A549 (cell line): ENCODE data around the gene GRIK2. TPM values are rescaled to one million over a fixed set of nuclear protein-coding genes. Genes with fewer than 3 reads are reported as not detected.

Experiments used
- ATAC-seq, 2 experiments: fragments of 200-7000 bp in 1 of 2; fragments of >200 bp in 1 of 2; cut with Nextera tagmentation in 1 of 2; cut with Tn5 transposase in 1 of 2; 3 replicates each; pipeline versions ENCODE4 v1.8.0 to v1.9.1; 2018 to 2020; ENCODE audit warnings: mild to moderate bottlenecking in 1 of 2, moderate library complexity in 1 of 2
- CTCF ChIA-PET: fragments of 300-600 bp; sonication (Branson Sonifier 250); formaldehyde crosslinking; extraction: SDS; loops from one replicate; lab custom pipeline; 2021; ENCODE audit warnings: antibody characterized with exemption, inconsistent platforms; lab: Yijun Ruan, JAX
- POLR2A ChIA-PET: fragments of 350-600 bp; formaldehyde crosslinking; extraction: SDS; loops from one replicate; lab custom pipeline; 2021; ENCODE audit warnings: antibody characterized with exemption, inconsistent platforms; lab: Yijun Ruan, JAX
- DNase-seq, 2 experiments: peaks; one replicate each; pipeline versions ENCODE4 v3.0.0 to v3.0.0-alpha.2; 2011 to 2016; ENCODE audit warnings: low read depth in 1 of 2, low spot score in 1 of 2
- FAIRE-seq: peaks from 2 replicates; lab custom pipeline; 2011; peaks lifted over from hg19 to GRCh38; lab: Jason Lieb, UNC
- H3K27ac ChIP-seq, 2 experiments: fragments of >200 bp; sonication (Bioruptor Twin); formaldehyde crosslinking; 3 replicates each; pipeline ENCODE4 v1.5.1; 2016 to 2017
- H3K4me1 ChIP-seq: fragments of >200 bp; sonication (Bioruptor Twin); formaldehyde crosslinking; 3 replicates; pipeline ENCODE4 v1.6.1; 2016
- H3K4me2 ChIP-seq: fragments of >200 bp; sonication (Bioruptor Twin); formaldehyde crosslinking; 3 replicates; pipeline ENCODE4 v1.6.1; 2016
- H3K4me3 ChIP-seq: fragments of >200 bp; sonication (Bioruptor Twin); formaldehyde crosslinking; 3 replicates; pipeline ENCODE4 v1.5.1; 2016
- H3K9me3 ChIP-seq: fragments of >200 bp; sonication (Bioruptor Twin); formaldehyde crosslinking; 3 replicates; pipeline ENCODE4 v1.6.1; 2016
- ATOH8 ChIP-seq: fragments of 250-450 bp; sonication (Bioruptor Pico); IDR thresholded peaks from 2 replicates; pipeline ENCODE4 v1.5.0; 2020; ENCODE audit warnings: low read depth, mild to moderate bottlenecking, moderate library complexity
- BHLHE40 ChIP-seq: IDR thresholded peaks from 2 replicates; pipeline ENCODE4 v1.6.1; 2012; ENCODE audit warnings: low read depth, low read length, inconsistent platforms
- CBX2 ChIP-seq: fragments of 200-600 bp; sonication (generic); IDR thresholded peaks from 2 replicates; pipeline ENCODE4 v1.6.1; 2016; ENCODE audit warnings: low read depth, mild to moderate bottlenecking, borderline replicate concordance
- CBX8 ChIP-seq: fragments of 200-600 bp; sonication (generic); IDR thresholded peaks from 2 replicates; pipeline ENCODE4 v1.6.1; 2016
- CEBPB ChIP-seq, 2 experiments: fragments of >200 bp in 1 of 2; sonication (Bioruptor Twin) in 1 of 2; formaldehyde crosslinking in 1 of 2; IDR thresholded peaks; 2 replicates each; pipeline ENCODE4 v1.6.1; 2012 to 2016
- EHF ChIP-seq: fragments of 250-450 bp; sonication (Bioruptor Pico); IDR thresholded peaks from 2 replicates; pipeline ENCODE4 v1.5.0; 2020; ENCODE audit warnings: mild to moderate bottlenecking
- EHMT2 ChIP-seq: fragments of 200-600 bp; sonication (generic); IDR thresholded peaks from 2 replicates; pipeline ENCODE4 v1.6.1; 2016; ENCODE audit warnings: antibody characterized with exemption, low read depth, mild to moderate bottlenecking, moderate library complexity
- ESRRA ChIP-seq: fragments of 150-350 bp; IDR thresholded peaks from 2 replicates; pipeline ENCODE4 v1.6.1; 2014; ENCODE audit warnings: mild to moderate bottlenecking, low read length, borderline replicate concordance
- FOSL2 ChIP-seq, 2 experiments: fragments of 450-650 bp in 1 of 2; fragments of >200 bp in 1 of 2; sonication (Bioruptor Twin) in 1 of 2; formaldehyde crosslinking; IDR thresholded peaks; 2 replicates each; pipeline versions ENCODE4 v1.5.0 to v1.6.1; 2016 to 2020; ENCODE audit warnings: mild to moderate bottlenecking in 1 of 2, moderate library complexity in 1 of 2
- HES2 ChIP-seq: fragments of >200 bp; sonication (Bioruptor Twin); formaldehyde crosslinking; IDR thresholded peaks from 2 replicates; pipeline ENCODE4 v1.6.1; 2016
- HEYL ChIP-seq: fragments of 250-450 bp; sonication (Bioruptor Pico); IDR thresholded peaks from 2 replicates; pipeline ENCODE4 v1.8.0; 2021; ENCODE audit warnings: mild to moderate bottlenecking, moderate library complexity
- HMGXB4 ChIP-seq: fragments of 250-450 bp; sonication (Bioruptor Pico); IDR thresholded peaks from 2 replicates; pipeline ENCODE4 v1.5.0; 2021; ENCODE audit warnings: mild to moderate bottlenecking, moderate library complexity, borderline replicate concordance
- HOXA7 ChIP-seq: fragments of 250-450 bp; sonication (Bioruptor Pico); IDR thresholded peaks from 2 replicates; pipeline ENCODE4 v1.5.0; 2020; ENCODE audit warnings: mild to moderate bottlenecking, moderate library complexity
- MAX ChIP-seq: IDR thresholded peaks from 2 replicates; pipeline ENCODE4 v1.6.1; 2012
- MYC ChIP-seq: IDR thresholded peaks from 2 replicates; pipeline ENCODE4 v1.6.1; 2012; ENCODE audit warnings: mild to moderate bottlenecking, inconsistent platforms, low read length, improper control_type of control experiment, borderline replicate concordance
- POLR2AphosphoS2 ChIP-seq: conservative IDR thresholded peaks from 2 replicates; pipeline ENCODE4 v1.6.1; 2012; ENCODE audit warnings: low read length, improper control_type of control experiment, inconsistent platforms
- RAD21 ChIP-seq, 2 experiments: fragments of >200 bp in 1 of 2; sonication (Bioruptor Twin) in 1 of 2; formaldehyde crosslinking in 1 of 2; IDR thresholded peaks in 1 of 2; conservative IDR thresholded peaks in 1 of 2; 2 replicates in 1 of 2; 3 replicates in 1 of 2; pipeline ENCODE4 v1.6.1; 2012 to 2018; ENCODE audit warnings: inconsistent platforms in 1 of 2
- RARB ChIP-seq: fragments of 250-450 bp; sonication (Bioruptor Pico); IDR thresholded peaks from 2 replicates; pipeline ENCODE4 v1.8.0; 2021; ENCODE audit warnings: mild to moderate bottlenecking, moderate library complexity
- RCOR1 ChIP-seq: fragments of 150-350 bp; IDR thresholded peaks from 2 replicates; pipeline ENCODE4 v1.6.1; 2014; ENCODE audit warnings: antibody characterized with exemption, low read length, low read depth
- RNF2 ChIP-seq: fragments of 200-600 bp; sonication (generic); IDR thresholded peaks from 2 replicates; pipeline ENCODE4 v1.6.1; 2016; ENCODE audit warnings: low read depth, mild to moderate bottlenecking, antibody characterized with exemption, moderate library complexity, borderline replicate concordance
- SMC3 ChIP-seq: fragments of >200 bp; sonication (Bioruptor Twin); formaldehyde crosslinking; IDR thresholded peaks from 3 replicates; pipeline ENCODE4 v1.6.1; 2018; ENCODE audit warnings: inconsistent platforms
- TP53 ChIP-seq: fragments of 250-450 bp; sonication (Bioruptor Pico); IDR thresholded peaks from 2 replicates; pipeline ENCODE4 v1.5.0; 2021; ENCODE audit warnings: mild to moderate bottlenecking, moderate library complexity
- USF2 ChIP-seq: fragments of 450-650 bp; IDR thresholded peaks from 2 replicates; pipeline ENCODE4 v1.6.1; 2014; ENCODE audit warnings: antibody characterized with exemption
- ZC3H11A ChIP-seq: fragments of 450-650 bp; IDR thresholded peaks from 2 replicates; pipeline ENCODE4 v1.6.1; 2014; ENCODE audit warnings: antibody characterized with exemption, mild to moderate bottlenecking
- ZFP36 ChIP-seq: fragments of 450-650 bp; IDR thresholded peaks from 2 replicates; pipeline ENCODE4 v1.6.1; 2014; ENCODE audit warnings: borderline replicate concordance; ENCODE audit not compliant: partially characterized antibody
- WGBS: methylation state at CpG from one replicate; pipeline ENCODE4 v1.1.6; 2017; ENCODE audit errors: missing lambda C conversion rate; 5-methylcytosine and 5-hydroxymethylcytosine counted together
- polyA plus RNA-seq, 4 experiments: library from polyadenylated mRNA; depleted of rRNA in 3 of 4; stranded (reverse); fragments of >200 nt; fragmentation: RNase III in 1 of 4; extraction: RNeasy Plus Mini Kit Qiagen cat#74134 plus additional on column Dnase treatment in 1 of 4; gene quantifications; 2 replicates in 3 of 4; 3 replicates in 1 of 4; pipeline ENCODE4 v1.2.3, GENCODE V29; 2011 to 2017
- TF ChIP-seq, protein P1 (sequence below): fragments of >200 bp; sonication (Bioruptor Twin); formaldehyde crosslinking; IDR thresholded peaks from 3 replicates; pipeline ENCODE4 v1.6.1; 2016

GRIK2 gene
- polyA plus RNA-seq, 2 of the 4 experiments (the other 2 are of a cell fraction) = 0.56 to 0.65 TPM

DNA sequence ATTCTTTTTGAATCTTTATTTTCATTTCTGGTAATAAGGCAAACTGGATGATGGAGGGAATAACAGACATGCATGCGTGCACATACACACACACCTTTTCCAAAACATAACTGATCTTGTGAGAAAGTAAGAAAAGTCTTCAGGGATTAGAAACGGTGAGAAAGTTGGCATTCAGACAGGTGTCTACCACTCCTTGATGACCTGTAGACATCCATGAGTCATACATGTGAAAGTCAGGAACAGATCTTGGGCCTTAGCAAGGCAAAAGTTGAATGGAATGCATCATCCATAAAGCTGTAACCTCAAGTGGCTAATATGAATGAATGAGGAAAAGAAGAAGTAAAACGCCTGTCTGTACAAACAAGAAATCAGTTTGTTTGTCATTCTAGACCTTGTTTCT lies 97.3 kb downstream of the GRIK2 start (continued):
- TF ChIP-seq BHLHE40 (no peak), ESRRA (no peak)

DNA sequence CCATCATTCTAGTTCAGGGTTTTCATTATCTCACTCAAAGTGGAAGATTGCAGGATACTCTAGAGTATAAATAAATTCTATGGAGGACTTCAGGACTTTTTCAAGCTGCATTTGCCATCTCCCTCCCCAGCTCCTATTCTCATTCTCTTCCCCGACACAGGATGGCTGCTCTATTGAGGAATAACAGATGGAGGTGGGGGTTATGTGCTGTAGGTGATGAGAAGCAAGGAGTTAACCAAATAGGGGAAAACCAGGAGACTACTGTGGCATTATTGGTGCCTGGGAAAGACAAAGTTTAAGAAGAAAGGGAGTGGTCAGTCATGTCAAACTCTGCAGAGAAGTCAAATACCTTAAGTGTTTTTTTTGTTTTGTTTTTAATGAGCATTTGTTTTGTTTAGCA lies 109.3 kb downstream of the GRIK2 start:
- no peak for ATAC-seq
- POLR2A ChIA-PET = no interaction called here
- H3K27ac ChIP-seq = no peak overlapping the region
- no peaks in the 10 kb centered on the region for H3K9me3 ChIP-seq
- no peaks in the 10 kb centered on the region for H3K4me1 ChIP-seq
- no peak overlapping the region for H3K4me2 ChIP-seq
- no peak overlapping the region for H3K4me3 ChIP-seq
- 5% methylated on average over 1 of the region's 1 CpG for WGBS
- DNase-seq = no peak
- FAIRE-seq = no peak
- TF ChIP-seq HEYL (CRISPR knock-in tag) (no peak), HOXA7 (CRISPR knock-in tag) (no peak), FOSL2 (IDR thresholded peaks at IDR 0.05) (no peak), FOSL2 (CRISPR knock-in tag; IDR thresholded peaks at IDR 0.05) (no peak), CEBPB (IDR thresholded peaks at IDR 0.05) (no peak), EHMT2 (no peak), ZFP36 (no peak), ZC3H11A (no peak), HES2 (no peak)
- TF ChIP-seq, protein P1, sequence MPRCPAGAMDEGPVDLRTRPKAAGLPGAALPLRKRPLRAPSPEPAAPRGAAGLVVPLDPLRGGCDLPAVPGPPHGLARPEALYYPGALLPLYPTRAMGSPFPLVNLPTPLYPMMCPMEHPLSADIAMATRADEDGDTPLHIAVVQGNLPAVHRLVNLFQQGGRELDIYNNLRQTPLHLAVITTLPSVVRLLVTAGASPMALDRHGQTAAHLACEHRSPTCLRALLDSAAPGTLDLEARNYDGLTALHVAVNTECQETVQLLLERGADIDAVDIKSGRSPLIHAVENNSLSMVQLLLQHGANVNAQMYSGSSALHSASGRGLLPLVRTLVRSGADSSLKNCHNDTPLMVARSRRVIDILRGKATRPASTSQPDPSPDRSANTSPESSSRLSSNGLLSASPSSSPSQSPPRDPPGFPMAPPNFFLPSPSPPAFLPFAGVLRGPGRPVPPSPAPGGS = no peak
- TF ChIP-seq, all 56 proteins: peak for 0
- CTCF ChIA-PET = interaction anchor here (0.6 to 1.0 kb wide), 2 partner anchors 8 to 441 kb away, joined by 3 read pairs; no protein-coding TSS in a partner anchor

DNA sequence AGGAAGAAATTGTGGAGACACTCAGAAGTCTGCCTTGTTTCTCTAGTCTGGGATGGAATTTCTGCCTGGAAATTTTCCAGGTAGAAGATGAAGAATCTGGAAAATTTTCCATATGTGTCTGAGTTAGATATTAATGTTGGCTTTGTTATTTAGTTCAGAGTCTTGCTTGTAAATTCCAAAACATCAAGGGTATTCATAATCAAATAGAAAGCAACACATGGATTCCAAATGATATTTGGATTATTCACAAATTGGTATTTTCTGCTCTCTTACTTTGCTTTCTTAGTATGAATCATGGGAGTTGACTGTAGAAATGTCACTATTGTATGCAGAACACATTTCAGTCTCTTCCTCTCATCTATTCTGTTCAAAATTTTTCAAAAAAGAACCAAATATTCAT lies 116.0 kb downstream of the GRIK2 start:
- H3K27ac ChIP-seq = no peak overlapping the region
- no peak for FAIRE-seq
- CTCF ChIA-PET = interaction anchor here (0.6 kb wide), 1 partner anchor 61 kb away, joined by 3 read pairs; no protein-coding TSS in a partner anchor

More for the DNA sequence above, 116.0 kb downstream of the GRIK2 start:
- Histone ChIP-seq H3K4me1 (no peaks in the 10 kb centered on the region), H3K9me3 (no peaks in the 10 kb centered on the region), H3K4me2 (no peak overlapping the region), H3K4me3 (no peak overlapping the region)
- no peak for TF ChIP-seq RCOR1
- TF ChIP-seq SMC3 = no peak
- TF ChIP-seq CBX8 = no peak
- TF ChIP-seq ZFP36 = no peak
- TF ChIP-seq HMGXB4 (CRISPR knock-in tag) = no peak
- TF ChIP-seq RAD21 (conservative IDR thresholded peaks at IDR 0.05 in 1 of 2, IDR thresholded peaks at IDR 0.05 in 1 of 2) = no peak
- TF ChIP-seq MAX = no peak
- no peak for TF ChIP-seq EHMT2
- TF ChIP-seq EHF (CRISPR knock-in tag) = no peak
- no peak for TF ChIP-seq RARB (CRISPR knock-in tag)
- no peak for TF ChIP-seq USF2
- TF ChIP-seq POLR2AphosphoS2 = no peak
- no peak for TF ChIP-seq MYC
- no peak for TF ChIP-seq FOSL2 (IDR thresholded peaks at IDR 0.05)
- no peak for TF ChIP-seq FOSL2 (CRISPR knock-in tag; IDR thresholded peaks at IDR 0.05)
- no peak for TF ChIP-seq TP53 (CRISPR knock-in tag)
- no peak for TF ChIP-seq RNF2
- TF ChIP-seq ZC3H11A = no peak
- TF ChIP-seq ATOH8 (CRISPR knock-in tag) = no peak
- no peak for TF ChIP-seq CBX2
- POLR2A ChIA-PET = no interaction called here
- ATAC-seq (no peak), DNase-seq (peak in 1 of 2 experiments; percentile 0)
